Mesendoderm (in vitro differentiated cells): ENCODE data around the gene DECR2.
"Not testable (repeated sequence)": the region's sequence is repeated elsewhere in the genome, so short reads cannot be mapped to it uniquely, and the experiment has no call there.

ENCODE experiments used
- DNase-seq: peaks from one replicate; pipeline ENCODE4 v3.0.0; 2013
- H2AK5ac ChIP-seq: 2 replicates; pipeline ENCODE4 v1.6.1; 2013; ENCODE audit warnings: low read length, inconsistent platforms
- H2BK120ac ChIP-seq: 2 replicates; pipeline ENCODE4 v1.6.1; 2013; ENCODE audit warnings: low read depth, mild to moderate bottlenecking, low read length, moderate library complexity, mixed read lengths
- H2BK15ac ChIP-seq: replicated peaks from 2 replicates; pipeline ENCODE4 v1.6.1; 2013; ENCODE audit warnings: low read depth, mild to moderate bottlenecking, moderate library complexity
- H2BK5ac ChIP-seq: 2 replicates; pipeline ENCODE4 v1.6.1; 2013; ENCODE audit warnings: low read length, inconsistent platforms
- H3K18ac ChIP-seq: 2 replicates; pipeline ENCODE4 v1.6.1; 2013; ENCODE audit warnings: mild to moderate bottlenecking, low read length, mixed read lengths
- H3K23ac ChIP-seq: one replicate; pipeline ENCODE4 v1.6.1; 2013; ENCODE audit warnings: low read length
- H3K27ac ChIP-seq: 2 replicates; pipeline ENCODE4 v1.5.1; 2013; ENCODE audit warnings: low read depth, mild to moderate bottlenecking, inconsistent platforms, low read length, moderate library complexity
- H3K27me3 ChIP-seq: 2 replicates; pipeline ENCODE4 v1.6.1; 2013; ENCODE audit warnings: low read length, control low read depth, mild to moderate bottlenecking, inconsistent platforms; ENCODE audit not compliant: insufficient read depth, poor library complexity
- H3K36me3 ChIP-seq: 2 replicates; pipeline ENCODE4 v1.6.1; 2013; ENCODE audit warnings: low read length, inconsistent platforms; ENCODE audit not compliant: control insufficient read depth, insufficient read depth
- H3K4ac ChIP-seq: one replicate; pipeline ENCODE4 v1.6.1; 2013; ENCODE audit warnings: low read depth, mild to moderate bottlenecking, low read length, moderate library complexity
- H3K4me1 ChIP-seq: 2 replicates; pipeline ENCODE4 v1.6.1; 2013; ENCODE audit warnings: low read depth, low read length, inconsistent platforms; ENCODE audit not compliant: control insufficient read depth
- H3K4me2 ChIP-seq: 2 replicates; pipeline ENCODE4 v1.6.1; 2013; ENCODE audit warnings: low read length
- H3K4me3 ChIP-seq: 2 replicates; pipeline ENCODE4 v1.5.1; 2013; ENCODE audit warnings: mild to moderate bottlenecking, low read length
- H3K56ac ChIP-seq: one replicate; pipeline ENCODE4 v1.6.1; 2013; ENCODE audit warnings: low read length
- H3K79me1 ChIP-seq: 2 replicates; pipeline ENCODE4 v1.6.1; 2013; ENCODE audit warnings: low read length, inconsistent platforms
- H3K79me2 ChIP-seq: 2 replicates; pipeline ENCODE4 v1.6.1; 2013; ENCODE audit warnings: mild to moderate bottlenecking, low read length; ENCODE audit not compliant: control insufficient read depth, insufficient read depth
- H3K9ac ChIP-seq: 2 replicates; pipeline ENCODE4 v1.6.1; 2013; ENCODE audit warnings: low read length, inconsistent platforms
- H4K5ac ChIP-seq: one replicate; pipeline ENCODE4 v1.6.1; 2013; ENCODE audit warnings: low read length
- H4K8ac ChIP-seq: one replicate; pipeline ENCODE4 v1.6.1; 2013; ENCODE audit warnings: low read depth, mild to moderate bottlenecking, control low read depth, low read length, moderate library complexity
- WGBS: extraction: QIAGEN DNeasy Blood & Tissue Kit; methylation state at CpG from one replicate; pipeline ENCODE4 v1.1.7; 2013; ENCODE audit warnings: low lambda C conversion rate, missing lambda C conversion rate; ENCODE audit not compliant: insufficient coverage; ENCODE audit errors: extremely low coverage; 5-methylcytosine and 5-hydroxymethylcytosine counted together

DECR2 gene

GRCh38 chr16:411576-412265, 10.0 kb downstream of the DECR2 start:
- Histone ChIP-seq H2BK15ac (no peak overlapping the region), H3K23ac (no peak overlapping the region), H4K8ac (no peak overlapping the region), H3K79me1 (no peaks in the 10 kb centered on the region), H3K4me3 (no peak overlapping the region), H4K5ac (no peak overlapping the region), H3K27me3 (no peaks in the 10 kb centered on the region), H3K4ac (no peak overlapping the region), H3K18ac (no peak overlapping the region), H3K79me2 (no peaks in the 10 kb centered on the region), H2AK5ac (no peak overlapping the region), H3K27ac (no peak overlapping the region), H2BK5ac (no peak overlapping the region), H3K4me1 (no peaks in the 10 kb centered on the region), H3K56ac (no peak overlapping the region), H2BK120ac (no peak overlapping the region), H3K9ac (no peak overlapping the region), H3K4me2 (no peak overlapping the region), H3K36me3 (no peaks in the 10 kb centered on the region)
- DNase-seq: no peak
- WGBS: no CpG with 5 or more reads among the region's 26 CpGs

- H2BK120ac ChIP-seq: no peak overlapping the region
- H2BK5ac ChIP-seq: no peak overlapping the region
- H3K56ac ChIP-seq: no peak overlapping the region
- H2AK5ac ChIP-seq: no peak overlapping the region
- H3K4me1 ChIP-seq: no peaks in the 10 kb centered on the region
- no peaks in the 10 kb centered on the region for H3K79me2 ChIP-seq
- no CpG with 5 or more reads among the region's 21 CpGs for WGBS
- H3K18ac ChIP-seq: no peak overlapping the region
- no peak overlapping the region for H3K23ac ChIP-seq
- no peak overlapping the region for H4K5ac ChIP-seq
- no peak overlapping the region for H4K8ac ChIP-seq
- H3K27ac ChIP-seq: no peak overlapping the region
- H3K27me3 ChIP-seq: no peaks in the 10 kb centered on the region
- no peak overlapping the region for H2BK15ac ChIP-seq
- no peak overlapping the region for H3K4me2 ChIP-seq
- no peak overlapping the region for H3K4me3 ChIP-seq
- H3K4ac ChIP-seq: no peak overlapping the region
- DNase-seq: no peak
- H3K9ac ChIP-seq: no peak overlapping the region
- no peaks in the 10 kb centered on the region for H3K36me3 ChIP-seq
- H3K79me1 ChIP-seq: no peaks in the 10 kb centered on the region
Observed at GRCh38 chr16:414395-415169, 12.9 kb downstream of the DECR2 start.

GRCh38 chr16:415170-415498, 13.4 kb downstream of the DECR2 start:
- not testable (repeated sequence) for H2BK120ac ChIP-seq, H4K5ac ChIP-seq, H2AK5ac ChIP-seq, H2BK5ac ChIP-seq, H3K79me1 ChIP-seq, H3K4me2 ChIP-seq, H4K8ac ChIP-seq, H3K9ac ChIP-seq, H3K23ac ChIP-seq, H3K56ac ChIP-seq, H3K4me3 ChIP-seq, H3K79me2 ChIP-seq, DNase-seq, H3K27me3 ChIP-seq, H3K4ac ChIP-seq, H3K4me1 ChIP-seq, H2BK15ac ChIP-seq, H3K27ac ChIP-seq, H3K18ac ChIP-seq, H3K36me3 ChIP-seq
- WGBS: no CpG with 5 or more reads among the region's 3 CpGs

DNA sequence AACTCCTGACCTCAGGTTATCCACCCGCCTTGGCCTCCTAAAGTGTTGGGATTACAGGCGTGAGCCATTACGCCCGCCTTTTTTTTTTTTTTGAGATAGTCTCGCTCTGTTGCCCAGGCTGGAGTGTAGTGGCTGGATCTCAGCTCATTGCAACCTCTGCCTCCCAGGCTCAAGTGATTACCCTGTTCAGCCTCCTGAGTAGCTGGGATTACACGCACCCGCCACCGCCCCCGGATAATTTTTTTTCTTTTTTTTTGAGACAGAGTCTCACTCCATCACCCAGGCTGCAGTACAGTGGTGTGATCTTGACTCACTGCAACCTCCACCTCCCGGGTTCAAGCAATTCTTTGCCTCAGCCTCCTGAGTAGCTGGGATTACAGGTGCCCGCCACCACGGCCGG, 20.5 kb downstream of the DECR2 start:
- WGBS: no CpG with 5 or more reads among the region's 13 CpGs
- H4K8ac ChIP-seq, H3K27ac ChIP-seq, H3K18ac ChIP-seq, H3K27me3 ChIP-seq, H3K23ac ChIP-seq, H2AK5ac ChIP-seq, H2BK15ac ChIP-seq, DNase-seq, H3K4me1 ChIP-seq, H3K79me2 ChIP-seq, H3K36me3 ChIP-seq, H3K4ac ChIP-seq, H3K4me3 ChIP-seq, H3K56ac ChIP-seq, H3K79me1 ChIP-seq, H2BK5ac ChIP-seq, H2BK120ac ChIP-seq, H3K4me2 ChIP-seq, H4K5ac ChIP-seq, H3K9ac ChIP-seq: not testable (repeated sequence)

- H3K23ac ChIP-seq: no peak overlapping the region
- H3K4me3 ChIP-seq: no peak overlapping the region
- no peaks in the 10 kb centered on the region for H3K4me1 ChIP-seq
- no peak for DNase-seq
- peaks cover 11% of the 10 kb centered on the region for H3K79me1 ChIP-seq
- H3K9ac ChIP-seq: no peak overlapping the region
- WGBS: no CpG with 5 or more reads among the region's 20 CpGs
- no peak overlapping the region for H2BK15ac ChIP-seq
- no peak overlapping the region for H4K8ac ChIP-seq
- peaks cover 7% of the 10 kb centered on the region for H3K27me3 ChIP-seq
- no peak overlapping the region for H4K5ac ChIP-seq
- H2BK120ac ChIP-seq: no peak overlapping the region
- peaks cover 17% of the 10 kb centered on the region for H3K79me2 ChIP-seq
- H3K18ac ChIP-seq: no peak overlapping the region
- H3K27ac ChIP-seq: no peak overlapping the region
- no peak overlapping the region for H3K4ac ChIP-seq
- H3K36me3 ChIP-seq: no peaks in the 10 kb centered on the region
- no peak overlapping the region for H2AK5ac ChIP-seq
- H3K4me2 ChIP-seq: no peak overlapping the region
- no peak overlapping the region for H3K56ac ChIP-seq
- H2BK5ac ChIP-seq: no peak overlapping the region
Observed at GRCh38 chr16:424033-424622, 22.4 kb downstream of the DECR2 start.
